Panc1 (cell line): Measurements from ENCODE around the gene STAT3.

Source experiments
- CTCF ChIP-seq: fragments of 450-650 bp; IDR thresholded peaks from 2 replicates; pipeline ENCODE4 v1.5.1; 2017; ENCODE audit warnings: mild to moderate bottlenecking
- POLR2AphosphoS5 ChIP-seq: IDR thresholded peaks from 2 replicates; pipeline ENCODE4 v1.6.1; 2012; ENCODE audit warnings: mild to moderate bottlenecking, low read depth, low read length, moderate library complexity
- REST ChIP-seq, 2 experiments: IDR thresholded peaks; 2 replicates each; pipeline ENCODE4 v1.6.1; 2011 to 2012; ENCODE audit warnings: low read depth in 2 of 2, control low read depth in 1 of 2, low read length in 1 of 2, mild to moderate bottlenecking in 1 of 2, moderate library complexity in 1 of 2; ENCODE audit not compliant: insufficient read depth in 1 of 2
- SIN3A ChIP-seq: IDR thresholded peaks from 2 replicates; pipeline ENCODE4 v1.6.1; 2012; ENCODE audit warnings: low read depth, mild to moderate bottlenecking, low read length, moderate library complexity, borderline replicate concordance; ENCODE audit not compliant: insufficient read depth

- TF ChIP-seq CTCF (no peak), POLR2AphosphoS5 (no peak), REST (IDR thresholded peaks at IDR 0.05; ENCODE audit: insufficient read depth in 1 of 2, low read depth in 2 of 2, low read length in 1 of 2) (no peak), SIN3A (no peak)
Observed at GRCh38 chr17:42286411-42287221, 101.6 kb downstream of the STAT3 start.
